Breast epithelium (tissue), 3 donors: Measurements from ENCODE around the gene SLC22A3.

Source experiments
- CTCF ChIP-seq, 3 donors: fragments of 450-650 bp; IDR thresholded peaks; one replicate each; pipeline ENCODE4 v1.5.1; 2016 to 2017; ENCODE audit warnings: antibody characterized with exemption in 3 of 3, mild to moderate bottlenecking in 3 of 3, moderate library complexity in 3 of 3
- POLR2A ChIP-seq: fragments of 450-650 bp; IDR thresholded peaks from one replicate; pipeline ENCODE4 v1.6.1; 2016; ENCODE audit warnings: antibody characterized with exemption, mild to moderate bottlenecking, moderate library complexity
- POLR2AphosphoS5 ChIP-seq, 3 donors: sonication (generic); formaldehyde crosslinking; IDR thresholded peaks; one replicate each; pipeline ENCODE4 v1.6.1; 2017; ENCODE audit warnings: antibody characterized with exemption in 3 of 3

GRCh38 chr6:160315310-160315709 is 32.9 kb upstream of the SLC22A3 start:
- no peak for TF ChIP-seq CTCF (IDR thresholded peaks at IDR 0.05)
- no peak for TF ChIP-seq POLR2AphosphoS5 (IDR thresholded peaks at IDR 0.05)
- no peak for TF ChIP-seq POLR2A
